Activated B cell treated with CpG ODN at 0.5 μM for 24 hours (primary cell): ENCODE measurements around the gene HS3ST2. TPM values are rescaled to one million over a fixed set of nuclear protein-coding genes. Genes with fewer than 3 reads are reported as not detected.

Experiments used
- ATAC-seq: fragments of 200-7000 bp; cut with Tn5 transposase; one replicate; pipeline ENCODE4 v1.10.0; 2021; ENCODE audit warnings: low read depth, mild to moderate bottlenecking, moderate library complexity
- CTCF ChIA-PET: fragments of 350-600 bp; sonication (Branson Sonifier 250); formaldehyde crosslinking; loops from one replicate; lab custom pipeline; 2021; ENCODE audit warnings: antibody characterized with exemption; lab: Charles Lee
- POLR2A ChIA-PET: fragments of 350-600 bp; sonication (Branson Sonifier 250); formaldehyde crosslinking; loops from one replicate; lab custom pipeline; 2021; ENCODE audit warnings: antibody characterized with exemption; lab: Charles Lee
- DNase-seq: peaks from one replicate; pipeline ENCODE4 v3.0.0; 2022
- H3K27ac Mint-ChIP-seq: one replicate; pipeline ENCODE4 v1.8.0; 2020; ENCODE audit warnings: mixed read lengths
- H3K27me3 Mint-ChIP-seq: one replicate; pipeline ENCODE4 v1.8.0; 2021; ENCODE audit warnings: mixed read lengths
- H3K36me3 Mint-ChIP-seq: one replicate; pipeline ENCODE4 v1.8.0; 2021; ENCODE audit warnings: low read depth, mixed read lengths
- H3K4me1 Mint-ChIP-seq: one replicate; pipeline ENCODE4 v1.8.0; 2021; ENCODE audit warnings: mixed read lengths
- H3K4me3 Mint-ChIP-seq: one replicate; pipeline ENCODE4 v1.8.0; 2020; ENCODE audit warnings: mild to moderate bottlenecking, mixed read lengths
- H3K9me3 Mint-ChIP-seq: one replicate; pipeline ENCODE4 v1.8.0; 2020; ENCODE audit warnings: mixed read lengths
- CTCF ChIP-seq: fragments of 200-600 bp; IDR thresholded peaks from one replicate; pipeline ENCODE4 v1.8.0; 2022; ENCODE audit warnings: antibody characterized with exemption, mild to moderate bottlenecking
- intact Hi-C: fragments of 100-400 bp; cut with micrococcal nuclease; formaldehyde crosslinking; loops from one replicate; pipeline ENCODE4 v1.15.1; 2024
- total RNA-seq: library from RNA; stranded (reverse); gene quantifications from 2 replicates; pipeline ENCODE4 v1.2.3, GENCODE V29; 2022

HS3ST2 gene
- total RNA-seq, 1 donor from 2014 or later, result not detected

GRCh38 chr16:22871861-22872260 lies 57.9 kb downstream of the HS3ST2 start:
- TF ChIP-seq CTCF, result no peak
- Mint-ChIP-seq H3K4me3 (no peak overlapping the region), H3K36me3 (no peaks in the 10 kb centered on the region), H3K27ac (no peak overlapping the region), H3K9me3 (no peaks in the 10 kb centered on the region), H3K27me3 (peaks cover 18% of the 10 kb centered on the region), H3K4me1 (no peaks in the 10 kb centered on the region)
- ChIA-PET CTCF (no interaction called here), POLR2A (no interaction called here)
- ATAC-seq (no peak), DNase-seq (no peak)
- intact Hi-C loops, result no loop called here

- TF ChIP-seq CTCF, result no peak
- Mint-ChIP-seq H3K27ac (no peak overlapping the region), H3K9me3 (no peaks in the 10 kb centered on the region), H3K4me1 (no peaks in the 10 kb centered on the region), H3K36me3 (no peaks in the 10 kb centered on the region), H3K4me3 (no peak overlapping the region), H3K27me3 (peaks cover 21% of the 10 kb centered on the region)
- intact Hi-C loops, result no loop called here
- CTCF ChIA-PET, result no interaction called here
- ATAC-seq (no peak), DNase-seq (no peak)
- POLR2A ChIA-PET, result no interaction called here
Measured at GRCh38 chr16:22874394-22874793, 60.4 kb downstream of the HS3ST2 start.

GRCh38 chr16:22878955-22879354 lies 65.0 kb downstream of the HS3ST2 start:
- ChIA-PET CTCF (no interaction called here), POLR2A (no interaction called here)
- Mint-ChIP-seq H3K4me1 (no peaks in the 10 kb centered on the region), H3K27me3 (peaks cover 13% of the 10 kb centered on the region), H3K9me3 (no peaks in the 10 kb centered on the region), H3K4me3 (no peak overlapping the region), H3K27ac (no peak overlapping the region), H3K36me3 (no peaks in the 10 kb centered on the region)
- DNase-seq (no peak), ATAC-seq (no peak)
- no peak for TF ChIP-seq CTCF
- intact Hi-C loops, result no loop called here

- H3K4me1 Mint-ChIP-seq, result no peaks in the 10 kb centered on the region
- CTCF ChIA-PET, result no interaction called here
- POLR2A ChIA-PET, result no interaction called here
Measured at GRCh38 chr16:22879466-22879865, 65.5 kb downstream of the HS3ST2 start.

GRCh38 chr16:22882981-22883380 lies 69.0 kb downstream of the HS3ST2 start:
- ChIA-PET POLR2A (no interaction called here), CTCF (no interaction called here)
- H3K36me3 Mint-ChIP-seq, result no peaks in the 10 kb centered on the region
- H3K4me3 Mint-ChIP-seq, result no peak overlapping the region
- no peaks in the 10 kb centered on the region for H3K9me3 Mint-ChIP-seq
- intact Hi-C loops, result no loop called here
- H3K27me3 Mint-ChIP-seq, result peaks cover 3% of the 10 kb centered on the region
- no peaks in the 10 kb centered on the region for H3K4me1 Mint-ChIP-seq
- no peak overlapping the region for H3K27ac Mint-ChIP-seq
- ATAC-seq, result no peak
- TF ChIP-seq CTCF, result no peak
- DNase-seq, result no peak

More at GRCh38 chr16:22879466-22879865, 65.5 kb downstream of the HS3ST2 start:
- no peaks in the 10 kb centered on the region for H3K36me3 Mint-ChIP-seq
- H3K27me3 Mint-ChIP-seq, result peaks cover 13% of the 10 kb centered on the region
- H3K4me3 Mint-ChIP-seq, result no peak overlapping the region
- H3K9me3 Mint-ChIP-seq, result no peaks in the 10 kb centered on the region
- TF ChIP-seq CTCF, result no peak
- intact Hi-C loops, result no loop called here
- no peak for ATAC-seq
- no peak for DNase-seq
- H3K27ac Mint-ChIP-seq, result no peak overlapping the region
